Measurements from ENCODE around the gene C5orf63.

- TF ChIP-seq CTCF (IDR thresholded peaks at IDR 0.05 in 4 of 5, conservative IDR thresholded peaks at IDR 0.05 in 1 of 5) (no peak), POLR2A (IDR thresholded peaks at IDR 0.05) (no peak)
Observed at GRCh38 chr5:127077366-127077765, 4.1 kb upstream of the C5orf63 start.

All from gastrocnemius medialis (tissue), 4 donors.